Urothelium cell line (cell line): Measurements from ENCODE around the gene MBTPS2.
A peak's percentile ranks its signal among the peaks of the same experiment; 100 is the strongest.
"Not testable (repeated sequence)": the region's sequence is repeated elsewhere in the genome, so short reads cannot be mapped to it uniquely, and the experiment has no call there.

Experiments used
- DNase-seq: peaks from one replicate; pipeline ENCODE4 v3.0.0; 2011; ENCODE audit warnings: low spot score, mixed read lengths
- FAIRE-seq: peaks from 2 replicates; lab custom pipeline; 2011; peaks lifted over from hg19 to GRCh38; lab: Jason Lieb, UNC

The MBTPS2 gene

DNA sequence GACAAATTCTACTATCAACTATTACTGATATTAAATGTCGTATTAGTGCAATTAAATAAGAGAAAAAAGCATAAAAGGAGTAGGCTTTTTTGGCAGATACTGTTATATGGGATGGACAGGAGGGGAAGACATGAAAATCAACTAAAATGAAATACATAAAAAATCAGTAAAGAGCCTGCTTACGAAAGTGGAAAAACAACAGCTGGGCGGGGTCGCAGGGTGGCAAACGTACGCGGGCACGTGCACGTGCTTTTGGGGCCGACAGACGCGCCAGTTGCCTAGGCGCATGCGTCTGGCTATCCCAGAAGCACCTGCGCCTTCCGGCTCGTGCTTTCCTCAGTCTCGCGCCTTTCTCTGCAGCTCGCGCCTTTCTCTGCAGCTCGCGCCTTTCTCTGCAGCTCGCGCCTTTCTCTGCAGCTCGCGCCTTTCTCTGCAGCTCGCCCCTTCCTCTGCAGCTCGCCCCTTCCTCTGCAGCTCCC lies 16.6 kb downstream of the MBTPS2 start, which contains the start of gene YY2:
Gene YY2, plus strand, starts transcription at position 51 of the 479 bp plus-strand sequence. CDS start 498 bp downstream, outside the sequence.
- no peak for FAIRE-seq
- no peak for DNase-seq

DNA sequence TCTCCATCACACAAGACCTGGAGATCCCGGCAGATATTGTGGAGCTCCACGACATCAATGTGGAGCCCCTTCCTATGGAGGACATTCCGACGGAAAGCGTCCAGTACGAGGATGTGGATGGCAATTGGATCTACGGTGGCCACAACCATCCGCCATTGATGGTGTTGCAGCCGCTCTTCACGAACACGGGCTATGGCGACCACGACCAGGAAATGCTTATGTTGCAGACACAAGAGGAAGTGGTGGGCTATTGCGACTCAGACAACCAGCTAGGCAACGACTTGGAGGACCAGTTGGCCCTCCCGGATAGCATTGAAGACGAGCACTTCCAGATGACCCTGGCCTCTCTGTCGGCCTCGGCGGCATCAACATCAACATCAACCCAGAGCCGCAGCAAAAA lies 17.1 kb downstream of the MBTPS2 start:
- no peak for FAIRE-seq
- DNase-seq = no peak

DNA sequence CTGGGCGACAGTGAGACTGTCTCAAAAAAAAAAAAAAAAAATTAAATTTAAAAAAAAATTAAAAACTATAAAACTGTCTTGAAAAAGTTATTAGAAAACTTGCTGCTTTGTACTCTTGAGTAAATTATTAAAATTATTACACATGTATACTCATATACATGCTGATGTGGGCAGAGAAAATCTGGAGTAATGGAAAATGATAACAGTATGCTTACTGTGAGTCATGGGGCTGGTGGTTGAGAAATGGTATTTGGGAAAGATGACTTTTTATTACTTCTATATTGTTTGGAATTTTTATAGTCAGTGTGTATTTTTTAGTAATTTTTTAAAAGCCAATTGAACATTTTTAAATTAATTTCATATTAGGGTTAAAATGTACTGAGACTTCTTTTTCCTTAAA lies 23.8 kb downstream of the MBTPS2 start:
- FAIRE-seq (no peak), DNase-seq (no peak)

DNA sequence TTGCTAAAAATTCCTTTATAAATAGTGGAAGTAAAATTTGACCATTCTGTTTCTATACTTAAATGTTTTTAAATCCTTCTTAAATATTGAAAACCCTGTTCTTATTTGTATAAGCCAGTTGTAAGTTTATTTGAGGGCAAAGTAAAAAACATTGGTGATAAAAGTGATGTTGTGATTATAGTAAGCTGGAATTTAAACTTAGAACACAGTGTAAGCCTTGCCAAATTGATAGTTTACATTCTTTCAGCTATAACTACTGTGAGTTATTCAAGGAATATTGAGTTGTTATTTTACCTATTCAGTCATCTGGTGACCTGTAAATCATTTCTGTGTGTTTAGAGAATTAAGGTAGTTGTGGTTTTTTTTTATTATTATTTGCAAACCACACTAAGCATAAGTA lies 26.0 kb downstream of the MBTPS2 start:
- DNase-seq = no peak
- no peak for FAIRE-seq

DNA sequence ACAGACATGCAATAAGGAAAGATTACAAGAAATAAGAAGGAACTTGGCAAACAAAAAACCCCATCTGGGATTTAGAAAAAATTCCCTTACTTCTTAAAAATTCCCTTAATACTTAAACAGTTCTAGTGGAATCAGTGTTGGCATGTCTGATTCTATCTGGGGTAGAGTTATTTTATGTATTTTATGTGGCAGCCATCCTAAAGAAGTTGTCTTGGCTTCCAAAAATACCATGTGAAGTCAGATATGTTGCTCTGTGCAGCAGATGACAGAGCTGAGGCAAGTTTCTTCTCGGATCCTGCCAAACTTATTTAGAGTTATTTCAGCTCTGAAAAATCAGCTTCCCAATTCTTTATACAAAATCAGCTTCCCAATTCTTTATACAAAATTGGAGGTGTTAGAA lies 31.1 kb downstream of the MBTPS2 start:
- DNase-seq (no peak), FAIRE-seq (no peak)

DNA sequence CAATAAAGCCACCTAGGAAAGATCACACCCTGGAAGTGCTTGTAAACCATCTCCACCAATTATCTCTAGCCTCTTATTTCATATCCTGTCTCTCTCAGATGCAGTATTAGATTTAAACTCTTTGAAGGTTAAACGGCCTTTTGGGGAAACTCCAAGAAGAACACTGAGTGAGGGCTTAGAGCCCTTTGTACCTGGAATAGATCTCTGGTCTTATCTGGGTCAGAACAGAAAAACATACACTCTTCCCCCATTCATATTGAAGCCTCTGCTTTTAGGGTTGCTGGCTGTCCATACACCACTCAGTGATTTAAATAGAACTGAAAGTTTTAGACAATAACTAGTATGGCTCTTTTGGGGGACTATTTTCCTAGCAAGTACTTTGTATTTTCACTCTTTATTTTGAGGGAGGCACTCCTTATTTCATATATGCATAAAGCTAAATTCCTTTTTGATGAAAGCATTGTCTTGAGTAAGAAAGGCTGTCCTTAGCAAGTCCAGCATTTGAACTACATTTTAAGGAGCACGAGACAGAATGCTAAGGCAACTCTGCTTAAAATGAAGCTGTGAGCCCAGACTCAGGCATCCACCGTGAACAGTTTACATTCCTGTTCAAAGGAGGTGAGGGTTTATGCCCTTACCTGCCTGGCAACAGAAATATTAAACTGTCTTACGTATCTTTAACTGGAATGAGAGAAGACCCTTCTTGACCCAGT lies 33.8 kb downstream of the MBTPS2 start:
- no peak for FAIRE-seq
- no peak for DNase-seq

DNA sequence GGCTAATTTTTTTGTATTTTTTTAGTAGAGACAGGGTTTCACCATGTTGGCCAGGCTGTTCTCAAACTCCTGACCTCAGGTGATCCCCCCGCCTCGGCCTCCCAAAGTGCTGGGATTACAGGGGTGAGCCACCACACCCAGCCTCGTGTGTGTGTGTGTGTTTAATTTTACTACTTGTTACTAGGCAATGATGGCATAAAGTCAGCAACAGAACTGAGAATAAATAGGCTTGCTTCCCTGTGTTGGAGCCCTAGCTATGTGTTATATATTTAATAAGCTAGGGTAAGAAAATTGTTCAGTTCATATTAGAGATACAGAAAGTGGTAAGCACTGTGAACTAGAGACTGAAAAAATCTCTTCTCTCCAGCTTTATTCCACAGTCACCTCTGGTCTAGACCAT lies 34.8 kb downstream of the MBTPS2 start:
- not testable (repeated sequence) for FAIRE-seq, DNase-seq

DNA sequence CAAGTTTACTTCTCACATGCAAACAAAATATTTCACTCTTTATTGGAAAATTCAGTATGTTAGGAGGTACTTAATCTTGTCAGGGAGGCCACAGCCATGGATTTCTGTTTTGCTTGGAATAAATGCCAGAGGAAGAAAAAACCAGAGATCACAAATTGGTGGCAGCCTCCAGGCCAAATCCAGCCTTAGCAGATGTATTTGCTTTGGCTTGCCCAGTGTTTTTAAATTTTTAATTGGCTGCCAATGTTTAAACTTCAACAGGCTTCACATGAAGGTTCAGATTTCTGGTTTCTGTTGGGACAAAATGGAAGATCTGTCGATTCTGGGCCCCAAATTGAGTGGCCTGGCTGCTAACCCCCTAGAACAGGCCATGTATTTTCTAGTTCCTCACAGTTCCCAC lies 35.6 kb downstream of the MBTPS2 start:
- DNase-seq = no peak
- no peak for FAIRE-seq

DNA sequence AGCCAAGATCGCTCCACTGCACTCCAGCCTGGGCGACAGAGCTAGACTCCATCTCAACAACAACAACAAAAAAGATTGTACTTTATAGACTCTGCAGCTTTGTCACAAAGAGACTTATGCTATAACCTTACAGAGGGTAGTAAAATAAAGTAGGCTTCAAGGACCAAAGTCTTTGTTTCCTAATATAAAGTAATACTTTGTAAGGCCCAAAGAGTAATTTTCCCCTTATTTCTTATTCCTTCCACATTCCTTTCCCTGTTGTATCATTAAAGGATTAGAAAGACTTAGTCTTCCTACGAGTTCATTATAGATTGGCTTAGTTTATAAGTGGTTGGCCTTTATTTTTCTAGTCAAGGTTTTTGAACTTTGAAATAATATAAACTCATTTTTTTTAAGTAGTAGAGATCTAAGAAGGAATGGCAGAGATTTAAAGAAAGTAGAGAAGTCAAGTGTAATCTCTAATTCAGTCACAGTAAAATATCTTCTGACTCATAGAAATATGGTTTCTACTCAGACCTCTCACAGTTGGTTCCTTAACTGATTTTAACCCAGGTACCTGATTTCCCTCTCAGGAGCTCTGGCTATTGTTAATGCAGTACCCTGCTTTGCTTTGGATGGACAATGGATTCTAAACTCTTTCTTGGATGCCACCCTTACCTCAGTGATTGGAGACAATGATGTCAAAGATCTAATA lies 42.6 kb downstream of the MBTPS2 start:
- FAIRE-seq = no peak
- DNase-seq = no peak

DNA sequence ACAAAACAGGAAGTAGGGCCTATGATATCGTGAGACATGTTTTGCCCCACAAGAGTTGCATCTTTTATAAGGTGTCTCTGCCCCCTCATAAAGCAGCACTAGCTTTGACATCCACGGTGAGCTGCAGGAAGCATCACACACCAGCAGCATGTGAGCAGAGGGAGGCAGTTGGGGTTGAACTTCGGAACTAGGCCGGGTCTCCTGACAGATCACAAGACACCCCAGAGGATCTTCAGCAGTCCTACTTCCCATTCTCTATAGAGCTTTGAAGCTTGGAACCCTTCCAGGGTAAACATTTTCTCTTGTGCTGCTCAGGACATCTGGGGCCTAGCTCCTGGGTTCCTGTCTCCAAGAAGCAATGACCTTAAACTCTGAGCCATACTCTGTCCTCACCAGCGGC lies 43.8 kb downstream of the MBTPS2 start:
- FAIRE-seq (no peak), DNase-seq (no peak)

DNA sequence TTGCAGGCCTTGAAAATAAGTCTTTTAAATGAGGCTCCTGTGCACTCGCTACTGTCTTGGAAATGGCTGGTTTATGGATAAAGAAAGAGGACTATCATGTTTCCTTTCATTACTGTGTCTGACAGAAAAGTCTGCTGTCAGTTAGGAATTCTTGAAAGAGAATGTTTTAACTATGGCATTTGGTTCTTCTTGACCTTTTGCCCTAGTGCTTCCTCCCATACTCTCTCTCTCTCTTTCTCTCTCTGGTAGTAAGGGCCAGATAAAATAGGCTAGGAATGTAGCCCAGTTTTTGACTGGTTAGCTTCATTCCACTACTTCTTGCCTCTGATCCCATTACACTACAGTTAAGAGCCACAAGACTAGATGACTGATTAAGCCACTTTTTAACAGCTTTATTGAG lies 46.2 kb downstream of the MBTPS2 start:
- DNase-seq (no peak), FAIRE-seq (no peak)

DNA sequence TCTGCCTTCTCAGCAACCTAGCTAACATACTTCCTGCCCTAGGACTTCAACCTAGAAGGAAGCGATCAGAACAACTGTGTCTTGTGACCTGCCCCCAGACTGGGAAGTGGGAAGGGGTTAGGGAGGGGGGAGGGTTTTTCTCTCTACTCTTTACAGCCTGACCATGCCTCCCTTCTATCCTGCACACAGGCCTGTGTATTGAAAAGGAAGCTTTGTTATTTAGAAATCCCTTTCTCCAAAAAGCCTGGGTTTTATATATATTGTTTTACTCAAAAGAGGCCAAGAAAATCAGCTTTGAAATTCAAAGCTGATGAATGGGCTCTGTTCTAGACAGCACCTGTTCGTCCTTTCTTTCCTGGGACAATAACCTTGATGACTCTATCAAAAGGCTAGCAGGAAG lies 65.9 kb downstream of the MBTPS2 start:
- no peak for FAIRE-seq
- DNase-seq = no peak

DNA sequence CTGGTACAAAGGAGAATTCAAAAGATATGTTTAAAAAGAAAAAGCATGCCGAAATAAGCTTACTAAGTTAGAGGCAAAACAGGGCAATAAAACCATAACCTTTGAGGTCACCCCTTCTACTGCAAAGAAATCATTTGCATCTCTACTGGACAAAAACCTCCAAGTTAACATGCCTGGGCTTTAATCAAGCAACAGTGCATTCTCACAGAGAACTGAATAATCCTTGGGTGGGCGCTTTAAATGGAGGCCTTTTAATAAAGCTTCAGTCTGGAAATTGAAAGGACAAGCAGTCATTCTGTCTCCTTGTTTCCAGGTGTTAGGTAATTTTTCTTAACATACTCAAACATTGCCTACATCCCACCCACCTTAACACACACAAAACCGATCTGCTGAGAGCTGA lies 66.5 kb downstream of the MBTPS2 start:
- no peak for DNase-seq
- no peak for FAIRE-seq

DNA sequence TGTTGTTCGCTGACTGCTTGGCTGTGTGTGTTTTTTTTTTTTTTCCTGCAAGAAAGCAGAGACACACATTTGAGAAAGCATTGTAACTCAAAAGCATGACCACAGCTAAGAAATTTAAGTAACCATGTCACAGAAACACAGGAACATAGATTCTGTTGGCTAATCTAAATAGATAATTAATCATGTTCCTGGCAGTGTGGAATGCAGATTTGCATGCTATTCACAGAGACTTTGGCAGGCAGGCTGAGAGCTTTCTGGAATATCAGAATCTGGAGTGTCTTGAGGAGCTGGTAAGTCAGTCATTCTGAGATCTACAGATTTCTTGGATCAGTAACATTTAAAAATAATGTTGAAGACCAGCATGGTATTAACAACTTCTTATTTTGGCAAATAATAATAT lies 67.8 kb downstream of the MBTPS2 start:
- DNase-seq (no peak), FAIRE-seq (no peak)

DNA sequence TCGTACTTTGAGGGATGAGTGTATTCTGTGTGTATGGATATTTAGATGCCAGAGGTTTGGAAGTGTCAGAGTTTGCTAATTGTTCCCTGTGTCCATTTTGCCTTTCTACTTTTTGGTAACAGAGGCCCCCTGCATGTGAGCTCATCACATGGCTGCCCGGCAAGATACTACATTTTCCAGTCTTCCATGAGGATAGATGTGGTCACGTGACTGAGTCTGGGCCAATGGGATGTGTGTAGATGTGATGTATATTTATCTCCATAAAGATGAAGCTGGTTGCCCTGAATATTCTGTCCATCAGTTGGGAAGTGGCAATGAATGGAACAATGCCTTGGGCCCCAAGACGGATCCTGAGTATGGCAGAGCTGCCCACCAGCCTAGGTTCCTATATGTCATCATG lies 72.1 kb downstream of the MBTPS2 start:
- DNase-seq (no peak), FAIRE-seq (no peak)

DNA sequence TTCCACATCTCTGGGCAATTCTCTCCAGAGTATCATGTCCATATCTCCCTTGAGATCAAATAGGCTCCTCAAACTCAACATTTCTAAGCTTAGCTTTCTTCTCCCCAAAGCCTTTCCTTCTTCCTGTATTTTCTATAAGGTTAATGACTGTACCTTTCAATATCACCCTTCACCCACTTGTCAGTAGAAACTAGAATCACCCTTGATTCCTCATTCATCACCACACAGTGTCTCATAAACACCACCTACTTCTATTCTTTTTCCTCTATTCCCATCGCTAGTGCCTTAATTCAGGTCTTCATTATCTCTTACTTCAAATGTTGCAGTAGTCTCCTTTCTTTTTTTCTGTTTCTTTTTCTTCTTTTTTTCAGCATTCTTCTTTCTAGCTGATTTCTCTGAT lies 72.8 kb downstream of the MBTPS2 start:
- no peak for FAIRE-seq

DNA sequence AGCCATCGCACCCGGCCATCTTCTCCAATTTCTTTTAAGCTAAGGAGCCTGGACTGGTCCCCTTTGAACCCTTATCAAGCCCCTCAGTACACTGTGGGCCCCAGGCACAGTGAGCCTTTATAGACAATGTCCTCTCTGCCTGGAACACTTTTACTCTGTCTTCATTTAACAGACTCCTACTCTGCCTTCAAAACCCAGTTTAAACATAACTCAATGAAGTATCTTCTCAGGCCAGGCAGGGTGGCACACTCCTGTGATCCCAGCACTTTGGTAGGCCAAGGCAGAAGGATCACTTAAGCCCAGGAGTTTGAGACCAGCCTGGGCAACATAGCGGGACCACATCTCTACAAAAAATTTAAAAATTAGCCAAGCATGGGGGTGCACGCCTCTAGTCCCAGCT lies 73.6 kb downstream of the MBTPS2 start:
- FAIRE-seq (no peak), DNase-seq (no peak)

More for the DNA sequence above, 72.8 kb downstream of the MBTPS2 start:
- DNase-seq = no peak

DNA sequence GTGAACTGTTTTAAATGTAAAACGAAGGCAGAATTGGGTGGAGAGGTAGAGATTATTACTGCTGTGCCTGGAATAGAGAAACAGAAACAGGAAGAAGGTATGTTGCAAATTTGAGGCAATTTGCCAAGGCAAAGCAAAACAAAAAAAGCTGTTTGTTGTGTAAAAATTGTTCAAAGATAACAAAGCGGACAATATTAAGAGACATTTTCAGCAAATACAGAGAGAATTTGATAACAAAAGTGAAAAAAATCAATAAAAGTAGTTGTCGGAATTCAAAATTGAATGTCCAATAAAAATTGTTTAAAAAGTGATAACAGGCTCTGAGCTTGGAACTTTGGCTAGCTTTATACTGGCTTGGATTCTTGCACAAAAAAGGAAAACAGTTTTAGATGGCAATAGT lies 86.7 kb downstream of the MBTPS2 start:
- FAIRE-seq (no peak), DNase-seq (no peak)

DNA sequence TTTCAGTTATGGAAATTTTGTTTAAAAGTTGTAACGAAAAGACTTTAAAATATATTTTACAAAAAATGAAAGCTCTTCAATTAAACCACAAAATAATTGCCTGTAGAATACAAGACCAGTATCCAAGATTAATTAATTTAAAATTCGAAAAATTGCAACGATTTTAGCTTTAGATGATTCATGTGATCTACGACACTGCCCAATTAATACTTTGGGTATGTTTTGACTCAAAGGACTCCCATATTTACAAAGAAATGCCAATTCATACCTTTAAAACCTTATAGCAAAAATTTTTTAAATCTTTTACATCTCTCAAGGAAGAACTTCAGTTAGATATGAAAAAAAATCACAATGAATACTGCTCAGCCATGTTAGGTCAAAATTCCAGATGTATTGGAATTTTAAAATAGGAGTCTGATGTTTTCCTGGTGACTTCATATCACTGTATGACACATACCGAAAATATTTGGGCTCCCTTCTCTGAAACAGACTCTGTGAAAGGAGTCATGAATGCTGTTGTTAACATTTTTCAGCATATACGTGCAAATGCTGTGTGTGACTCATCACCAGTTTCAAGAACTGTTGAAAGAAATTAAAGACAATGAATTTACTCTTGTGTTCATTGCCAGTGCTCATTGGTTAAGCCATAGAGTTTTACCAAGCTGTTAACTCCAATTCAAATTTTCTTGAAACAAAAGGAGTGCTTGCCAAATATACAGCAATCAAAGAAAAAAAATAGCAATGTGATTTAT lies 87.3 kb downstream of the MBTPS2 start:
- DNase-seq (peak; percentile 20), FAIRE-seq (no peak)

DNA sequence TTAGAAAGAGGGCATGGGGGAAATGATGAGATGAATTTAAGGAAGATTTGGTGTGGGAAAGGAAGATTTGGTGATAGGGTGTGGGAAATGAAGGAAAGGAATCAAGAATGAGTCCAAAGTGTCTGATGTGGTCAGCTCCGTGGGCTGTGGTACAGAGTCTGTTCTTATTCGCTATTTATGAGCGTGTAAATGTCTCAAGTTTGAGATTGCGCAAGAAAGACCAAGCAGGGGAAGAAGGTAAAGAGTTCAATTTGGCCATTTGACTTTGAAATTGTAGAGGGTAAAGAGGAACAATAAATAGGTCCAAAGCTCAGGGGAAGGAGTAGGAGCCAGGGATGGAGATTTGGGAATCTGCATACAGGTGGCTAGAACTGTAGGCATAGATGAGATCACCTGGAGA lies 89.8 kb downstream of the MBTPS2 start:
- no peak for FAIRE-seq
- no peak for DNase-seq

DNA sequence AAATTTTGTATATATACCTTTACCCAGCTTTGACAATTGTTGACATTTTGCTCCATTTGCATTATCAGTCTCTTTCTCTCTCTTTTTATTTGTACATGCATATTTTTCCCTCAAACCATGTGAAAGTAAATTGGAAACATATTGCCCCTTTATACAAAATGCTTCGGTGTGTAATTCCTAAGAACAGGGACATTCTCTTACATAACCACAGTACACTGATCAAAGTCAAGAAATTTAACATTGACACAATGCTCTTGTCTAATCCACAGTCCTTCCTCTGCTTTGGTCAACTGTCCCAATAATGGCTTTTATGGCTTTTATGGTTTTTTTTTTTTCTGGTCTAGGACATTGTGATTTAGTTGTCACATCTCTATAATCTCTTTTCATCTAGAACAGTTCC lies 91.6 kb downstream of the MBTPS2 start:
- no peak for FAIRE-seq
- no peak for DNase-seq
